CD14-positive monocyte (primary cell): ENCODE data around the gene CPB2. TPM values are rescaled to one million over a fixed set of nuclear protein-coding genes. Genes with fewer than 3 reads are reported as not detected.

ENCODE experiments used
- DNase-seq, 3 donors: peaks; one replicate each; pipeline ENCODE4 v3.0.0-alpha.2; 2011 to 2022
- H2AFZ ChIP-seq: 2 replicates; pipeline ENCODE4 v1.6.0; 2012; ENCODE audit warnings: mild to moderate bottlenecking, low read depth, low read length, inconsistent platforms; ENCODE audit not compliant: insufficient read depth, poor library complexity, severe bottlenecking
- H3K27ac ChIP-seq, 2 donors: 1 replicate in 1 of 2; 2 replicates in 1 of 2; pipeline ENCODE4 v1.5.1; 2012 to 2013; ENCODE audit warnings: low read length in 2 of 2, control low read depth in 1 of 2, inconsistent platforms in 1 of 2, low read depth in 1 of 2, mild to moderate bottlenecking in 1 of 2
- H3K27me3 ChIP-seq, 2 donors: one replicate each; pipeline versions ENCODE4 v1.6.0 to v1.6.1; 2011 to 2013; ENCODE audit warnings: low read length in 2 of 2; ENCODE audit not compliant: control insufficient read depth in 2 of 2, insufficient read depth in 2 of 2
- H3K36me3 ChIP-seq, 2 donors: replicated peaks in 1 of 2; 1 replicate in 1 of 2; 2 replicates in 1 of 2; pipeline versions ENCODE4 v1.5.1 to v1.6.1; 2012 to 2013; ENCODE audit warnings: low read length in 2 of 2, control low read depth in 1 of 2, inconsistent platforms in 1 of 2, mild to moderate bottlenecking in 1 of 2; ENCODE audit not compliant: insufficient read depth in 2 of 2, control insufficient read depth in 1 of 2
- H3K4me1 ChIP-seq, 2 donors: 1 replicate in 1 of 2; 2 replicates in 1 of 2; pipeline versions ENCODE4 v1.5.1 to v1.6.1; 2012 to 2013; ENCODE audit warnings: low read length in 2 of 2, control low read depth in 1 of 2, inconsistent platforms in 1 of 2, mild to moderate bottlenecking in 1 of 2, moderate library complexity in 1 of 2; ENCODE audit not compliant: insufficient read depth in 2 of 2, control insufficient read depth in 1 of 2
- H3K4me2 ChIP-seq: replicated peaks from 2 replicates; pipeline ENCODE3; 2012; ENCODE audit warnings: low read length, moderate library complexity, mild to moderate bottlenecking; ENCODE audit not compliant: poor library complexity, severe bottlenecking; ENCODE audit errors: extremely low read depth
- H3K4me3 ChIP-seq, 3 experiments: fragments of 200-600 bp in 1 of 3; sonication (generic) in 1 of 3; replicated peaks in 1 of 3; 1 replicate in 2 of 3; 2 replicates in 1 of 3; pipeline ENCODE4 v1.5.1; 2011 to 2013; ENCODE audit warnings: low read length in 3 of 3, mild to moderate bottlenecking in 3 of 3, control low read depth in 2 of 3, low read depth in 2 of 3, inconsistent platforms in 1 of 3, moderate library complexity in 1 of 3
- H3K79me2 ChIP-seq: 2 replicates; pipeline ENCODE4 v1.6.0; 2012; ENCODE audit warnings: mild to moderate bottlenecking, control low read depth, inconsistent platforms, low read length, moderate library complexity; ENCODE audit not compliant: insufficient read depth
- H3K9ac ChIP-seq: 2 replicates; pipeline ENCODE4 v1.6.0; 2017; ENCODE audit warnings: low read length, mild to moderate bottlenecking; ENCODE audit not compliant: insufficient read depth, poor library complexity, severe bottlenecking
- H3K9me3 ChIP-seq, 2 donors: replicated peaks in 1 of 2; 1 replicate in 1 of 2; 2 replicates in 1 of 2; pipeline versions ENCODE4 v1.5.1 to v1.6.1; 2012 to 2013; ENCODE audit warnings: low read length in 2 of 2, control low read depth in 1 of 2; ENCODE audit not compliant: control insufficient read depth in 1 of 2, insufficient read depth in 1 of 2
- H4K20me1 ChIP-seq: 2 replicates; pipeline ENCODE4 v1.6.0; 2012; ENCODE audit warnings: mild to moderate bottlenecking, low read length, control low read depth, moderate library complexity; ENCODE audit not compliant: insufficient read depth
- H3K27ac Mint-ChIP-seq, 7 donors: one replicate each; pipeline ENCODE4 v1.8.0; 2020; ENCODE audit warnings: mild to moderate bottlenecking in 7 of 7, mixed read lengths in 7 of 7, moderate library complexity in 6 of 7, inconsistent platforms in 2 of 7
- H3K27me3 Mint-ChIP-seq, 3 donors: one replicate each; pipeline ENCODE4 v1.8.0; 2021 to 2022; ENCODE audit warnings: low read depth in 3 of 3, mild to moderate bottlenecking in 3 of 3, mixed read lengths in 3 of 3, moderate library complexity in 3 of 3, inconsistent platforms in 1 of 3
- H3K36me3 Mint-ChIP-seq, 2 donors: one replicate each; pipeline ENCODE4 v1.8.0; 2020; ENCODE audit warnings: mixed read lengths in 2 of 2, inconsistent platforms in 1 of 2, mild to moderate bottlenecking in 1 of 2
- H3K4me1 Mint-ChIP-seq: one replicate; pipeline ENCODE4 v1.8.0; 2020; ENCODE audit warnings: mild to moderate bottlenecking, mixed read lengths
- H3K4me3 Mint-ChIP-seq, 2 donors: one replicate each; pipeline ENCODE4 v1.8.0; 2020; ENCODE audit warnings: mild to moderate bottlenecking in 2 of 2, mixed read lengths in 2 of 2, moderate library complexity in 1 of 2
- H3K9me3 Mint-ChIP-seq, 7 donors: one replicate each; pipeline ENCODE4 v1.8.0; 2020 to 2022; ENCODE audit warnings: mixed read lengths in 7 of 7, mild to moderate bottlenecking in 6 of 7, moderate library complexity in 6 of 7, inconsistent platforms in 2 of 7
- CTCF ChIP-seq: fragments of 200-600 bp; IDR thresholded peaks from one replicate; pipeline ENCODE4 v1.8.0; 2022; ENCODE audit warnings: antibody characterized with exemption, mild to moderate bottlenecking
- WGBS: methylation state at CpG from one replicate; pipeline ENCODE4 v1.1.5; 2013; ENCODE audit warnings: missing lambda C conversion rate; ENCODE audit not compliant: insufficient coverage; 5-methylcytosine and 5-hydroxymethylcytosine counted together
- intact Hi-C, 2 donors: fragments of 100-400 bp; cut with micrococcal nuclease; formaldehyde crosslinking; loops; one replicate each; pipeline versions ENCODE4 v1.15.0 to v1.15.1; 2023
- polyA plus RNA-seq, 3 donors: library from polyadenylated mRNA; depleted of rRNA in 1 of 3; unstranded in 2 of 3; stranded (reverse) in 1 of 3; fragments of 300-500 nt in 2 of 3; fragments of >200 nt in 1 of 3; fragmentation: Illumina TruSeq in 2 of 3; gene quantifications; 1 replicate in 2 of 3; 2 replicates in 1 of 3; pipeline ENCODE4 v1.2.3, GENCODE V29; 2012 to 2021

The CPB2 gene
- polyA plus RNA-seq, 3 donors, result 0.15 to 0.18 TPM; not detected in 1

DNA sequence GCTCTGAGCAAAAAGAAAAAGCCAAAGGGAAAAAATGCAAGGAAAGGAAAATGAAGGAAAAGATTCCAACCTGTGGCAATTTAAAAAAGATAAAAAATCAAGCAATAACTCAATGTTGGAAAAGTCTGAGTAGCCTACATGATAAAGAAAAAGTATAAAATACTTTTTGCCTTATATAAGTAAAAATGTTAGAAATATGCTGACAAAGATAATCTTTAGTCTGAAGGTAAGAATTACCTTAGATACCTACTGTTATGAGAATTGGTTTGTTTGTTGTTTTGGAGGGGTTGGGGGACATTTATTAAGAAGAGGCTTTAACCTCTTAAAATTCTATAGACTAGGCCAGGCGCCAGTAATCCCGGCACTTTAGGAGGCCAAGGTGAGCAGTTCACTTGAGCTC is 29.7 kb upstream of the CPB2 start:
- Histone ChIP-seq H3K4me3 (no peak overlapping the region), H2AFZ (no peak overlapping the region), H3K4me1 (no peaks in the 10 kb centered on the region), H3K9ac (no peak overlapping the region), H3K4me2 (no peak overlapping the region), H3K27ac (peak overlapping the region in 1 of 2 donors; percentile 20), H3K9me3 (no peaks in the 10 kb centered on the region), H3K79me2 (peaks cover 67% of the 10 kb centered on the region), H4K20me1 (peaks cover 100% of the 10 kb centered on the region), H3K27me3 (no peaks in the 10 kb centered on the region), H3K36me3 (peaks cover 100% of the 10 kb centered on the region in 2 donors)
- intact Hi-C loops, result no loop called here
- no peaks in the 10 kb centered on the region for H3K4me1 Mint-ChIP-seq
- H3K9me3 Mint-ChIP-seq, result no peaks in the 10 kb centered on the region
- H3K4me3 Mint-ChIP-seq, result no peak overlapping the region
- no peak for TF ChIP-seq CTCF
- H3K27ac Mint-ChIP-seq, result no peak overlapping the region
- peaks cover 0 to 1% (median 0%) of the 10 kb centered on the region in 3 donors for H3K27me3 Mint-ChIP-seq
- WGBS, result no CpG with 5 or more reads among the region's 2 CpGs
- H3K36me3 Mint-ChIP-seq, result peaks cover 92 to 100% of the 10 kb centered on the region in 2 donors
- DNase-seq, result no peak

GRCh38 chr13:46132109-46132508 is 27.3 kb upstream of the CPB2 start:
- Histone ChIP-seq H3K9me3 (no peaks in the 10 kb centered on the region), H3K27ac (no peak overlapping the region), H4K20me1 (peaks cover 100% of the 10 kb centered on the region), H3K36me3 (peaks cover 100% of the 10 kb centered on the region in 2 donors), H3K9ac (no peak overlapping the region), H3K4me1 (peaks cover under 1 to 4% of the 10 kb centered on the region in 2 donors), H2AFZ (no peak overlapping the region), H3K4me3 (no peak overlapping the region), H3K27me3 (no peaks in the 10 kb centered on the region), H3K79me2 (peaks cover 44% of the 10 kb centered on the region), H3K4me2 (no peak overlapping the region)
- Mint-ChIP-seq H3K4me1 (peaks cover 4% of the 10 kb centered on the region), H3K9me3 (no peaks in the 10 kb centered on the region), H3K27ac (peak overlapping the region in 3 of 7 donors; percentile 6 to 60 (median 27)), H3K4me3 (no peak overlapping the region), H3K36me3 (peaks cover 94 to 100% of the 10 kb centered on the region in 2 donors), H3K27me3 (peaks cover 0 to 1% (median 0%) of the 10 kb centered on the region in 3 donors)
- intact Hi-C loops, result no loop called here
- TF ChIP-seq CTCF, result no peak
- WGBS, result no CpG with 5 or more reads among the region's 3 CpGs
- DNase-seq, result no peak
